Stimulated activated CD8-positive, alpha-beta memory T cell treated with anti-CD3 and anti-CD28 coated beads, Interleukin-7, amount 100 ng/mL, for 1 hour (primary cell): Measurements from ENCODE around the gene SPATA33.
"Not testable (repeated sequence)": the region's sequence is repeated elsewhere in the genome, so short reads cannot be mapped to it uniquely, and the experiment has no call there.

Source experiments
- DNase-seq, 2 donors: peaks; one replicate each; pipeline ENCODE4 v3.0.0-alpha.2; 2020; ENCODE audit warnings: low read depth in 2 of 2

Gene SPATA33

DNA sequence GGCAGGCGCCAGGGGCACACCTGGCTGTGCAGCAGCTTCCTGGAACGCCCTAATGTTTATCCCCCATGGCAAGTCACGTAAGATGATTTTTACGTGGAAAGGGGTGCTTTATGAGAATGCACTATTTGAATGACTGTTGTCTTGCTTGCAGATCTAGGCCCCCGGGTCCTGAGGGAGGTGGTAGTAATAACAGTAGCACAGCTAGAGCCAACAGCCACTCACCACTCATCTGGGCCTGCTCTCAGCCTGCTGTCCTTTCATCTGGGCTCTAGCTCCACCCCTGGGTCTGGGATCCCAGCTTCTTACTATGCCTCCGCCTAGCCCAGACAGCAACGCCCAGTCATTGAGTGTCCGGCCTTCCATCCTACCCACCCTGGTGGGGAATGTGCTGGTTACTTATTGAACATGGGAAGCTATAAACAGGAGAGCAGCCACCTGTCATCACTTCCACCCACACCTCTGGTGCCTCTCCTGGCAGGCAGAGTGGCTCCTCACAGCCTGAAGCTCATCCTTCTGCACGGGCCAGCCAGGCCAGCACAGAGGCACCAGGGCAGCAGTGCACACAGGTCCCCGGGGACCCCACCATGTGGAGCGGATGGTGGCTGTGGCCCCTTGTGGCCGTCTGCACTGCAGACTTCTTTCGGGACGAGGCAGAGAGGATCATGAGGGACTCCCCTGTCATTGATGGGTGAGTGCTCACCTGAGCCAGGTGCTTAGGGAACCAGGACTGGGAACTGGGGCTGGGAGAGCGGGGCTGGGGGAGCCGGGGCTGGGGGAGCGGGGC is 27.6 kb upstream of the SPATA33 start:
- no peak for DNase-seq

- no peak for DNase-seq
These were observed 24.5 kb upstream of the SPATA33 start for GRCh38 chr16:89633064-89633631.

GRCh38 chr16:89634463-89635385 is 22.9 kb upstream of the SPATA33 start:
- DNase-seq = not testable (repeated sequence)

DNA sequence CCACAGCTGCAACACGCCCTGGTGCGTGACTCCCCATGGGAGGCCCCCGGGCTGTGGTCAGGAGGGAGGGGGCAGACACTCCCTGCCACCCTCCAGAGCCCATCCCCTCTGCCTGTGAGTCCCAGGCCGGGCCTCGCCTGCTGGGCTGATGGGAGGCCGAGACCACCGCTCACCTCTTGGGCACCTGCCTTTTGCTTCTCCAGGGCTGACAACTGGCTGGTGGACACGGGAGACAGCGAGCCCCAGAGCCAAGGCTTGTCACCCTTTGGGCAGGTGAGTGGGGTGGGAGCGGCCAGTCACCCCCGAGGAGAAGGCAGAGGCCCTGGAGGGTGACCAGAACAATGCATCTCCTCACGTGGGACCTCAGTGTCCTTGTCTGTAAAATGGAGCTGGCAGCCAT is 21.0 kb upstream of the SPATA33 start:
- DNase-seq = no peak

GRCh38 chr16:89637379-89637778 is 20.3 kb upstream of the SPATA33 start:
- DNase-seq = no peak

- no peak for DNase-seq
These were observed 19.2 kb upstream of the SPATA33 start for GRCh38 chr16:89638455-89638854.

DNA sequence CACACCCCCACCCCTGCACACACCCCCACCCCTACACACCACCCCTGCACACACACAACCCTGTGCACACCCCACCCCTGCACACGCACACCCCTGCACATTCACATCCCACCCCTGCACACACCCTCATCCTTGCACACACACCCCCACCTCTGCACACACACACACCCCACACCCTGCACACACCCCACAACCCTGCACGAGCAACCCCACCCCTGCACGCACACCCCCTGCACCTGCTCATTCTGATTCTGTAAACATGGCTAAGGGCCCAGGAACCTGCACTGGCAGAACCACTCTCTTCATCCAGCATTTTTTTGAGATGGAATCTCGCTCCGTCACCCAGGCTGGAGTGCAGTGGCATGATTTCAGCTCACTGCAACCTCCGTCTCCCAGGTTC is 18.3 kb upstream of the SPATA33 start:
- no peak for DNase-seq

DNA sequence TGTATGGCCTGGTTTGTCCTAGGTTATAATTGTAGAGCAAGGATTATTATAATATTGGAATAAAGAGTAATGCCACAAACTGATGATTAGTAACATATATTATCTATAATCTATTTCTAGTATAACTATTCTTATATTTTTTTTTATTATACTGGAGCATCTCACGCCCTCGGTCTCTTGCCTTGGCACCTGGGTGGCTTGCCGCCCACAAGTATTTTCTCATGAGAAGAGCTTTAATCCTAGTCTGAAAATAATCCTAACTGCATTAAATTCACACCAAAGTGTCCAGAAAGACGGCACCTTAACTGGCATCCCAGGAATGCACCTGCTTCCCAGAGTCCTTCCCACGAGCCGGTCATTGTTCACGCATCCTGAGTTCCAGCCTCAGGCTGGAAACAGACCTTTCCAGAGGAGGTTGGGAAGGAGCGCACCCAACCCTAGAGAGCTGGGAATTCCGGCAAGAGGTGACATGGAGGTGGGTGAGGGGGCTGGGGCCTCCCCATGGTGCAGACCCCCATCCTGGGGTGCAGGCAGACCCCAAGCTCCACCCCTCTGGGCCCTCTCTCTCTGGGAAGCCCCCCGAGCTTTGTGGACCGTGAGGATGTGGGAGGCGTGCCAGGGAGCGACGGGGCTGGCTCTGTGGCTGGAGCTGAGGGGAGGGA is 16.0 kb upstream of the SPATA33 start:
- no peak for DNase-seq

GRCh38 chr16:89642574-89642973 is 15.1 kb upstream of the SPATA33 start:
- no peak for DNase-seq

- no peak for DNase-seq
These were observed 13.8 kb upstream of the SPATA33 start for GRCh38 chr16:89643769-89644300.

DNA sequence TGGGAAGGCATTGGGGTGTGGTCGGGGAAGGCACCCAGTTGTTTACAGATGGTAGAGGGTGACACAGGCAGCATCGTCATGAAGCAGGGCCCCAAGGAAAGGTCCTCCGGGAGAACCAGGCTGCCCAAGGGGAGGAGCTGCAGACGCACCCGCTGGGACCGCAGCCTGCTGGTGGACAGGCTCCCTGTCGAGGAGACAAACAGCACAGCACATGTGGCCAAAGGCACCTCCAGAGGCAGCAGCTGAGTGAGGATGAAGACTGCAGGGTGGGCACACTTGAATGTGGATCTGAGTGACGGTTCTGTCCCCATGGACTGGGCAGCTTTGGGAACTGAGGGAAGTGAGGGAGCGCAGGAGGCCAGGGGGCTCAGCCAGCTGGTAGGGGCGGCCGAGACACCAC is 12.5 kb upstream of the SPATA33 start:
- no peak for DNase-seq

GRCh38 chr16:89646270-89646669 is 11.4 kb upstream of the SPATA33 start:
- DNase-seq = no peak

DNA sequence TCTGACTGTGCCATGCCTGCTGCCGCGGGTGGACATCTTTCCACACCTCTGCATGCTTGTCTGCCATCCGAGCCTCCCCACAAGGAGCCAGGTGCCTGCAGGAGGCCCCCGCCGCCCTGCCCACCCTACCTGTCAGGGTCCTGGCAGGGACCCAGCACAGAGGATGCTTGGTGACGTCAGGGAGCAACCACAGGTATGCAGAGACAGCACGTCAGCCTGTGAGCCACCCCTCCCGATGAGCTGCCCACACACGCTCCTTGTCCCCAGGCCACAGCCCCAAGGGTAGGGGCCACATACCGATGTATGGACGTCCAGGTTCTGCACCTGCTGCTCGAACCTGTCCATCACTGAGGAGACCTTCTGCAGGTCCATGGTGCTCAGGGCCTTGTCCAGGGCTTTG is 10.7 kb upstream of the SPATA33 start:
- DNase-seq = no peak

- DNase-seq = no peak
These were observed 6.1 kb upstream of the SPATA33 start for GRCh38 chr16:89651584-89651983.

- no peak for DNase-seq
These were observed 3.9 kb upstream of the SPATA33 start for GRCh38 chr16:89653656-89654295.

GRCh38 chr16:89655062-89655643 is 2.5 kb upstream of the SPATA33 start:
- DNase-seq = no peak

DNA sequence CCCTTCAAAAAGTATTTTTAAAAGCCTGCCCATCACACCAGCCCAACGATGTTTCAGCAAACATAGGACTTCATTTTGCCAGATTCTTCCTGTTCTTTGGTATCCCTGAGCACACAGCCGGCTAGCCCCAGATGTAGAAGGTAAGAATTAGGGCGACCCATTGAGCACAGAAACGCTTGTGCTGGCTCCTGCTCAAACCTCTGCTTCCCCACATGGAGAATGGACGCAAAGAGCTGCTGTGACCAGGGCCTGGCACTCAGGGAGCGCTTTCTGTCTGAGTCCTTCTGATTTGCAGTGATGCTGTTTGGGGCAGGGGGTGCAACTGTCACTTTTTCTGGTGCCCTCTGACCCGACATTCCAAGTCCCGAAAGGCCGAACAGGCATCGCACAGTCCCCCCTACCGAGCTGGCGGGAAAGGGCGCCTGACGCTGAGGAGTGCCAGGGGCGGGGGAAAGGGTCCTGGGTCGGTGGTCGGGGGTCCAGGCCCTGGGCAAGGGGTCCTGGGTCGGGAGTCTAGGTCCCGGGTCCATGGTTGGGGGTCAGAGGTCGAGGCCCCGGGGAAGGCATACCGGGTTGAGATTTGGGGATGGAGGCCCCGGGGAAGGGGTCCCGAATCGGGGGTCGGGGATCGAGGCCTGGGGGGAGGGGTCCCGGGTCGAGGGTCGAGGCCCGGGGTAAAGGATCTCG is 1.1 kb upstream of the SPATA33 start:
- no peak for DNase-seq

DNA sequence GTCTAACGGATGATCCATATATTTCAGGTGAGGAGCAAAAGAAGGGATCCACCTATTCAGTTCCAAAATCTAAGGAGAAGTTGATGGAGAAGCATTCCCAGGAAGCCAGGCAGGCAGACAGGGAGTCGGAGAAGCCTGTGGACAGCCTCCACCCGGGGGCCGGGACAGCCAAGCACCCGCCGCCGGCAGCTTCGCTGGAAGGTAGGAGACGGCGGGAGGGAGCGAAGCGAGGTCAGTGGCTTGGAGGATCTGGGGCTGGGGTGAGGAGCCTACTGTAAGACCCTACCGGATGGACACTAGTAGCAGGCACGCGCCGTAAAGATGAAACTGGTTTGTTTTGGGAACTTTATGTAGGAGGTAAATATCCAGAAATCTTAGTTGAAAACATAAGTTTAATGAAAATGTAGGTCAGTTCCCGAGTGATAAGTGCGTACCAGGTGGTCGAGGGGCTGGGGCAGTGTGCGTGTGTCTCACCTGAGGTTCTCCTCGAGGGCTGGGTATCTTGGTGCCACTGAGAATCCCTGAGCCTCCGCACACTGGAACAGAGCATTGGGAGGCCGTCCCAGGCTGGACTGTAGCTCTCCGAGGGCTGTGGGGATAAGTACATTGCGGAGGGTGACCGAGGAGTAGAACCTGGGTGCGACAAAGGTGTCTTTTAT is 714 bp downstream of the SPATA33 start:
- no peak for DNase-seq

DNA sequence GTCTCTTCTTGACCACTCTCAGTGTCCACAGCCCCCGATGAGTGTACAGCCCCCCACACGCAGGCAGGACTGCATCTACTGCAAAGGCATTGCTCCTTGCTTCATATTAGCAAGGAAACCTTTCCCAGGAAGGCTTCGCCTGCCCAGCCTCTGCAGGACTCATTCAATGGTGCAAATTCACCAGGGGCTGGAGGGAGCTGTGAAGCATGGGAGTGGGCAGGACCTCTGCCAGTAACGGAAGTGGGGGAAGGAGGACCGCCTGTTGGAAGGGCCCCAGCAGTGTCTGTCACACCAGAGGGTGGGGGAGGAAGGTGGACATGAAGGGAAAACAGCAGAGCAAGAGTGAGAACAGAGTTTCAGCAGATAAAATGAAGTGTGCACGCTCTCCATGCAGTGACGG is 2.5 kb downstream of the SPATA33 start:
- no peak for DNase-seq

DNA sequence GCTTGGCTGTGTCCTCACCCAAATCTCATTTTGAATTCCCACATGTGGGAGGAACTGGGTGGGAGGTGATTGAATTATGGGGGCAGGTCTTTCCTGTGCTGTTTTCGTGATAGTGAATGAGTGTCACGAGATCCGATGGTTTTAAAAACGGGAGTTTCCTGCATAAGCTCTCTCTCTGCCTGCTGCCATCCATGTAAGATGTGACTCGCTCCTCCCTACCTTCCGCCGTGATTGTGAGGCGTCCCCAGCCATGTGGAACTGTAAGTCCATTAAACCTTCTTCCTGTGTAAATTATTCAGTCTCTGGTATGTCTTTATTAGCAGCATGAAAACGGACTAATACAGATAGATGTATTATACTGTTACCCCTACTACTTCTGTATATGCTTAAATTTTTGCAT is 3.6 kb downstream of the SPATA33 start:
- DNase-seq = no peak
